Measurements from ENCODE around the gene TRIP12.
"Not testable (repeated sequence)": the region's sequence is repeated elsewhere in the genome, so short reads cannot be mapped to it uniquely, and the experiment has no call there.

TRIP12 gene

GRCh38 chr2:229780856-229781773 lies 140.7 kb downstream of the TRIP12 start:
- Histone ChIP-seq H3K9me3 (ENCODE audit: control insufficient read depth, low read length) (no peaks in the 10 kb centered on the region), H3K4me3 (ENCODE audit: insufficient read depth, low read depth, low read length) (no peak overlapping the region), H3K4me1 (ENCODE audit: control insufficient read depth, insufficient read depth, low read length) (peaks cover 6% of the 10 kb centered on the region), H3K27ac (ENCODE audit: insufficient read depth, low read depth, low read length, poor library complexity, severe bottlenecking) (no peak overlapping the region), H3K27me3 (ENCODE audit: control insufficient read depth, insufficient read depth, low read length, poor library complexity, severe bottlenecking) (no peaks in the 10 kb centered on the region), H3K36me3 (ENCODE audit: control insufficient read depth, insufficient read depth, low read length) (peaks cover 28% of the 10 kb centered on the region)

- 88 to 98% methylated on average over 3 of the region's 3 CpGs for WGBS, 2 experiments
- Histone ChIP-seq H3K4me3 (ENCODE audit: insufficient read depth, low read depth, low read length) (no peak overlapping the region), H3K27me3 (ENCODE audit: control insufficient read depth, insufficient read depth, low read length, poor library complexity, severe bottlenecking) (no peaks in the 10 kb centered on the region), H3K4me1 (ENCODE audit: control insufficient read depth, insufficient read depth, low read length) (peaks cover 6% of the 10 kb centered on the region), H3K9me3 (ENCODE audit: control insufficient read depth, low read length) (no peaks in the 10 kb centered on the region), H3K27ac (ENCODE audit: insufficient read depth, low read depth, low read length, poor library complexity, severe bottlenecking) (no peak overlapping the region), H3K36me3 (ENCODE audit: control insufficient read depth, insufficient read depth, low read length) (peaks cover 28% of the 10 kb centered on the region)
These were observed 142.2 kb downstream of the TRIP12 start for GRCh38 chr2:229779650-229780049.

- no peaks in the 10 kb centered on the region for H3K9me3 ChIP-seq (ENCODE audit: control insufficient read depth, low read length)
These were observed 144.1 kb downstream of the TRIP12 start for GRCh38 chr2:229777716-229778115.

GRCh38 chr2:229775614-229776313 lies 146.0 kb downstream of the TRIP12 start:
- Histone ChIP-seq H3K27me3 (ENCODE audit: control insufficient read depth, insufficient read depth, low read length, poor library complexity, severe bottlenecking) (no peaks in the 10 kb centered on the region), H3K36me3 (ENCODE audit: control insufficient read depth, insufficient read depth, low read length) (peaks cover 56% of the 10 kb centered on the region), H3K27ac (ENCODE audit: insufficient read depth, low read depth, low read length, poor library complexity, severe bottlenecking) (no peak overlapping the region), H3K4me3 (ENCODE audit: insufficient read depth, low read depth, low read length) (no peak overlapping the region), H3K9me3 (ENCODE audit: control insufficient read depth, low read length) (no peaks in the 10 kb centered on the region), H3K4me1 (ENCODE audit: control insufficient read depth, insufficient read depth, low read length) (peaks cover 6% of the 10 kb centered on the region)
- WGBS, 2 experiments = 88 to 95% methylated on average over 3 of the region's 3 CpGs

More at GRCh38 chr2:229777716-229778115, 144.1 kb downstream of the TRIP12 start:
- peaks cover 40% of the 10 kb centered on the region for H3K36me3 ChIP-seq (ENCODE audit: control insufficient read depth, insufficient read depth, low read length)
- peaks cover 6% of the 10 kb centered on the region for H3K4me1 ChIP-seq (ENCODE audit: control insufficient read depth, insufficient read depth, low read length)
- 93 to 96% methylated on average over 2 to 3 of the region's 3 CpGs for WGBS, 2 experiments
- H3K27ac ChIP-seq (ENCODE audit: insufficient read depth, low read depth, low read length, poor library complexity, severe bottlenecking) = no peak overlapping the region
- H3K27me3 ChIP-seq (ENCODE audit: control insufficient read depth, insufficient read depth, low read length, poor library complexity, severe bottlenecking) = no peaks in the 10 kb centered on the region
- no peak overlapping the region for H3K4me3 ChIP-seq (ENCODE audit: insufficient read depth, low read depth, low read length)

- no CpG with 5 or more reads among the region's 1 CpG for WGBS, 2 experiments
These were observed 147.6 kb downstream of the TRIP12 start for GRCh38 chr2:229774237-229774636.

GRCh38 chr2:229768235-229768634 lies 153.6 kb downstream of the TRIP12 start:
- WGBS, 2 experiments = 88 to 93% methylated on average over 1 of the region's 1 CpG

More at GRCh38 chr2:229774237-229774636, 147.6 kb downstream of the TRIP12 start:
- no peak overlapping the region for H3K27ac ChIP-seq (ENCODE audit: insufficient read depth, low read depth, low read length, poor library complexity, severe bottlenecking)
- peaks cover 57% of the 10 kb centered on the region for H3K36me3 ChIP-seq (ENCODE audit: control insufficient read depth, insufficient read depth, low read length)
- no peaks in the 10 kb centered on the region for H3K4me1 ChIP-seq (ENCODE audit: control insufficient read depth, insufficient read depth, low read length)
- no peaks in the 10 kb centered on the region for H3K9me3 ChIP-seq (ENCODE audit: control insufficient read depth, low read length)
- H3K27me3 ChIP-seq (ENCODE audit: control insufficient read depth, insufficient read depth, low read length, poor library complexity, severe bottlenecking) = no peaks in the 10 kb centered on the region
- no peak overlapping the region for H3K4me3 ChIP-seq (ENCODE audit: insufficient read depth, low read depth, low read length)

GRCh38 chr2:229765721-229766120 lies 156.1 kb downstream of the TRIP12 start:
- Histone ChIP-seq H3K36me3 (ENCODE audit: control insufficient read depth, insufficient read depth, low read length) (peaks cover 7% of the 10 kb centered on the region), H3K27ac (ENCODE audit: insufficient read depth, low read depth, low read length, poor library complexity, severe bottlenecking) (no peak overlapping the region), H3K4me3 (ENCODE audit: insufficient read depth, low read depth, low read length) (no peak overlapping the region), H3K4me1 (ENCODE audit: control insufficient read depth, insufficient read depth, low read length) (peaks cover 19% of the 10 kb centered on the region), H3K9me3 (ENCODE audit: control insufficient read depth, low read length) (no peaks in the 10 kb centered on the region), H3K27me3 (ENCODE audit: control insufficient read depth, insufficient read depth, low read length, poor library complexity, severe bottlenecking) (no peaks in the 10 kb centered on the region)

More at GRCh38 chr2:229768235-229768634, 153.6 kb downstream of the TRIP12 start:
- H3K4me3 ChIP-seq (ENCODE audit: insufficient read depth, low read depth, low read length) = no peak overlapping the region
- peaks cover 28% of the 10 kb centered on the region for H3K36me3 ChIP-seq (ENCODE audit: control insufficient read depth, insufficient read depth, low read length)
- no peaks in the 10 kb centered on the region for H3K9me3 ChIP-seq (ENCODE audit: control insufficient read depth, low read length)
- H3K27me3 ChIP-seq (ENCODE audit: control insufficient read depth, insufficient read depth, low read length, poor library complexity, severe bottlenecking) = no peaks in the 10 kb centered on the region
- peaks cover 19% of the 10 kb centered on the region for H3K4me1 ChIP-seq (ENCODE audit: control insufficient read depth, insufficient read depth, low read length)
- H3K27ac ChIP-seq (ENCODE audit: insufficient read depth, low read depth, low read length, poor library complexity, severe bottlenecking) = no peak overlapping the region

GRCh38 chr2:229761663-229762062 lies 160.1 kb downstream of the TRIP12 start:
- Histone ChIP-seq H3K4me1 (ENCODE audit: control insufficient read depth, insufficient read depth, low read length) (peaks cover 15% of the 10 kb centered on the region), H3K27me3 (ENCODE audit: control insufficient read depth, insufficient read depth, low read length, poor library complexity, severe bottlenecking) (no peaks in the 10 kb centered on the region), H3K4me3 (ENCODE audit: insufficient read depth, low read depth, low read length) (no peak overlapping the region), H3K9me3 (ENCODE audit: control insufficient read depth, low read length) (no peaks in the 10 kb centered on the region), H3K36me3 (ENCODE audit: control insufficient read depth, insufficient read depth, low read length) (peaks cover 4% of the 10 kb centered on the region), H3K27ac (ENCODE audit: insufficient read depth, low read depth, low read length, poor library complexity, severe bottlenecking) (no peak overlapping the region)
- 82% methylated on average over 1 of the region's 1 CpG; no CpG with 5 or more reads in 1 of the 2 experiments for WGBS, 2 experiments

- H3K27me3 ChIP-seq (ENCODE audit: control insufficient read depth, insufficient read depth, low read length, poor library complexity, severe bottlenecking); H3K36me3 ChIP-seq (ENCODE audit: control insufficient read depth, insufficient read depth, low read length); H3K27ac ChIP-seq (ENCODE audit: insufficient read depth, low read depth, low read length, poor library complexity, severe bottlenecking); H3K4me3 ChIP-seq (ENCODE audit: insufficient read depth, low read depth, low read length); H3K9me3 ChIP-seq (ENCODE audit: control insufficient read depth, low read length); H3K4me1 ChIP-seq (ENCODE audit: control insufficient read depth, insufficient read depth, low read length): not testable (repeated sequence)
- 95 to 98% methylated on average over 9 of the region's 10 CpGs for WGBS, 2 experiments
These were observed 164.3 kb downstream of the TRIP12 start for GRCh38 chr2:229757462-229757861.

GRCh38 chr2:229752970-229753729 lies 168.7 kb downstream of the TRIP12 start:
- Histone ChIP-seq H3K4me3 (ENCODE audit: insufficient read depth, low read depth, low read length) (no peak overlapping the region), H3K27me3 (ENCODE audit: control insufficient read depth, insufficient read depth, low read length, poor library complexity, severe bottlenecking) (no peaks in the 10 kb centered on the region), H3K4me1 (ENCODE audit: control insufficient read depth, insufficient read depth, low read length) (no peaks in the 10 kb centered on the region), H3K9me3 (ENCODE audit: control insufficient read depth, low read length) (no peaks in the 10 kb centered on the region), H3K27ac (ENCODE audit: insufficient read depth, low read depth, low read length, poor library complexity, severe bottlenecking) (no peak overlapping the region), H3K36me3 (ENCODE audit: control insufficient read depth, insufficient read depth, low read length) (no peaks in the 10 kb centered on the region)
- 90 to 93% methylated on average over 8 to 11 of the region's 11 CpGs for WGBS, 2 experiments

Measured in ectodermal cell (in vitro differentiated cells).